Osteocyte (in vitro differentiated cells): Measurements from ENCODE around the gene SLPI. TPM values are rescaled to one million over a fixed set of nuclear protein-coding genes. Genes with fewer than 3 reads are reported as not detected.

ENCODE experiments used
- DNase-seq: peaks from one replicate; pipeline ENCODE4 v3.0.0; 2021; ENCODE audit warnings: mixed read lengths; ENCODE audit not compliant: unreplicated experiment; ENCODE audit errors: extremely low spot score
- H3K27ac Mint-ChIP-seq: one replicate; pipeline ENCODE4 v1.8.0; 2021; ENCODE audit warnings: mild to moderate bottlenecking, mixed read lengths; ENCODE audit not compliant: unreplicated experiment
- H3K27me3 Mint-ChIP-seq: one replicate; pipeline ENCODE4 v1.8.0; 2021; ENCODE audit warnings: mixed read lengths; ENCODE audit not compliant: unreplicated experiment
- H3K36me3 Mint-ChIP-seq: one replicate; pipeline ENCODE4 v1.8.0; 2021; ENCODE audit warnings: mixed read lengths; ENCODE audit not compliant: unreplicated experiment
- H3K4me1 Mint-ChIP-seq: one replicate; pipeline ENCODE4 v1.8.0; 2021; ENCODE audit warnings: mixed read lengths; ENCODE audit not compliant: unreplicated experiment
- H3K4me3 Mint-ChIP-seq: one replicate; pipeline ENCODE4 v1.8.0; 2021; ENCODE audit warnings: mild to moderate bottlenecking, moderate library complexity, mixed read lengths; ENCODE audit not compliant: unreplicated experiment
- H3K9me3 Mint-ChIP-seq: one replicate; pipeline ENCODE4 v1.8.0; 2021; ENCODE audit warnings: mixed read lengths; ENCODE audit not compliant: unreplicated experiment
- CTCF ChIP-seq: fragments of 200-600 bp; sonication (generic); IDR thresholded peaks from 2 replicates; pipeline ENCODE4 v1.5.0; 2021; ENCODE audit warnings: antibody characterized with exemption, mild to moderate bottlenecking, moderate library complexity
- total RNA-seq: library from RNA; stranded (reverse); gene quantifications from 2 replicates; pipeline ENCODE4 v1.2.1, GENCODE V29; 2021

Gene SLPI
- total RNA-seq, 1 donor from 2014 or later, result not detected

- TF ChIP-seq CTCF, result no peak
- DNase-seq, result no peak
- Mint-ChIP-seq H3K9me3 (peaks cover 12% of the 10 kb centered on the region), H3K27me3 (peaks cover 67% of the 10 kb centered on the region), H3K4me3 (no peak overlapping the region), H3K4me1 (no peaks in the 10 kb centered on the region), H3K36me3 (no peaks in the 10 kb centered on the region), H3K27ac (no peak overlapping the region)
Measured at GRCh38 chr20:45230631-45231030, 23.7 kb downstream of the SLPI start.

- Mint-ChIP-seq H3K4me1 (no peaks in the 10 kb centered on the region), H3K27me3 (peaks cover 71% of the 10 kb centered on the region), H3K4me3 (no peak overlapping the region), H3K36me3 (no peaks in the 10 kb centered on the region), H3K27ac (no peak overlapping the region), H3K9me3 (peaks cover 5% of the 10 kb centered on the region)
- DNase-seq, result no peak
- peak; percentile 38 for TF ChIP-seq CTCF
Measured at GRCh38 chr20:45229264-45230056, 24.9 kb downstream of the SLPI start.

- no peaks in the 10 kb centered on the region for H3K9me3 Mint-ChIP-seq
- H3K27me3 Mint-ChIP-seq, result peaks cover 52% of the 10 kb centered on the region
- no peak overlapping the region for H3K4me3 Mint-ChIP-seq
- H3K4me1 Mint-ChIP-seq, result no peaks in the 10 kb centered on the region
- H3K27ac Mint-ChIP-seq, result no peak overlapping the region
- no peak for TF ChIP-seq CTCF
- no peak for DNase-seq
- H3K36me3 Mint-ChIP-seq, result no peaks in the 10 kb centered on the region
Measured at GRCh38 chr20:45226287-45226686, 28.1 kb downstream of the SLPI start.

GRCh38 chr20:45223136-45223535, 31.2 kb downstream of the SLPI start:
- no peak for TF ChIP-seq CTCF

GRCh38 chr20:45221076-45221475, 33.3 kb downstream of the SLPI start, which contains the start of gene SEMG2:
Gene SEMG2, plus strand, starts transcription at chr20:45221373. Its CDS starts 17 bp downstream, at chr20:45221390.
- H3K27ac Mint-ChIP-seq, result no peak within 1 kb of the TSS
- TF ChIP-seq CTCF, result no peak
- DNase-seq, result no peak
- H3K4me1 Mint-ChIP-seq, result no peaks in the 10 kb centered on the region
- H3K4me3 Mint-ChIP-seq, result no peak within 1 kb of the TSS
- no peaks in the 10 kb centered on the region for H3K9me3 Mint-ChIP-seq
- no peaks in the 10 kb centered on the region for H3K36me3 Mint-ChIP-seq
- peaks cover 21% of the 10 kb centered on the region for H3K27me3 Mint-ChIP-seq

More at GRCh38 chr20:45223136-45223535, 31.2 kb downstream of the SLPI start:
- Mint-ChIP-seq H3K4me3 (no peak overlapping the region), H3K4me1 (no peaks in the 10 kb centered on the region), H3K9me3 (no peaks in the 10 kb centered on the region), H3K27ac (no peak overlapping the region), H3K36me3 (no peaks in the 10 kb centered on the region), H3K27me3 (peaks cover 37% of the 10 kb centered on the region)
- DNase-seq, result no peak
